ENCODE results near the gene BRD3OS.
A peak's percentile ranks its signal among the peaks of the same experiment; 100 is the strongest.

The BRD3OS gene, protein sequence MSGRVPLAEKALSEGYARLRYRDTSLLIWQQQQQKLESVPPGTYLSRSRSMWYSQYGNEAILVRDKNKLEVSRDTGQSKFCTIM

DNA sequence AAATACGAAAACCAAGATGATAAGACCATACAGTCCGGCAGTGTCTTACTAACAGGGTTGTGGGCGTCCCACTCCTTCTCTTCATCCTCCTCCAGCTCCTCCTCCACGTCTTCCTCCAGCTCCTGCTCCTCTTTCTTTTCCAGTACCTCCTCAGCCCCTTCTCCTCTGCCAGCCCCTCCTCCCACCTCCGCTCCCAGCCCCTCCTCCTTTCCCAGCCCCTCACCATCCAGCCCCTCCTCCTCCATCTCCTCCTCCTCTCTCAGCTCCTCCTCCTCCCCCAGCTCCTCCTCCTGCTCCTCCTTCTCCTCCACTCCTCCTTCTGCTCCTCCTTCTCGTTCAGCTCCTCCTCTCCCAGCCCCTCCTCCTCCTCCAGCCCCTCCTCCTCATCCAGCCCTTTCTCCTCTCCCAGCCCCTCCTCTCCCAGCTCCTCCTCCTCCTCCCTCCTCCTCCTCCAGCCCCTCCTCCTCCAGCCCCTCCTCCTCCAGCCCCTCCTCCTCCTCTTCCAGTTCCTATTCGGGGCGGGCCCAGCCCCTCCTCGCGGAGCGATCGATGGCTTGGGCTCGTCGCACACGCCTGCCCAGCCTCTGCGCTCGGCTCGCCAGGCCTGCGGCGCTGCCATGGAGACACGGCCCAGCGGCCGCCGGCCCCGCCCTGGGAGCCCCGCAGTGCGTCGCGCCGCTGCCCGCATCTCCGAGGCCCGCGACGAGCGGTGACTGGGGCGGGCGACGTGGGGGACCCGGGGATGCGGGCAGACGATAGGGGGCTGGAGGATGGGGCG lies at the start of gene BRD3OS:
BRD3OS (plus strand) TSS at position 654 of the 778 bp plus-strand sequence. CDS start 1,267 bp downstream, outside the sequence.
- DNase-seq (ENCODE audit: low read depth), result peak; percentile 82

DNA sequence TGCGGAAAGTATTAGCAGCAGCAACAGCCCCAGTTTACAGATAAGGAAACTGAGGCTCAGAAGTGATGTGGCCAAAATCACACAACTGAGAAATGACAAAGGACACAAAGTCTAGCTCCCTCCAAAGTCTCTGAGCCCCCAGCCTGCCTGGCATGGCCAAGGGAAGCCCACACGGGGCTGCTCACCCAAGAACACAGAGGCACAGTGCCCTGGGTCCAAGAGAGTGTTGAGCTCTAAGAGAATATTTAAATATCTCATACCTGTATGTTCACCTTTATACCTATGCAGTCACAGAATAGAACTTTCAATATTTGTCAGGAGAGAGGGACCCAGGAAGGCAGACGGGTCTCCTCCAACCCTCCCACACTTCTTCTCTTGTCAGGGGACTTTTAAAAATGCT lies 49.8 kb upstream of the BRD3OS start:
- no peak for DNase-seq (ENCODE audit: low read depth)

DNA sequence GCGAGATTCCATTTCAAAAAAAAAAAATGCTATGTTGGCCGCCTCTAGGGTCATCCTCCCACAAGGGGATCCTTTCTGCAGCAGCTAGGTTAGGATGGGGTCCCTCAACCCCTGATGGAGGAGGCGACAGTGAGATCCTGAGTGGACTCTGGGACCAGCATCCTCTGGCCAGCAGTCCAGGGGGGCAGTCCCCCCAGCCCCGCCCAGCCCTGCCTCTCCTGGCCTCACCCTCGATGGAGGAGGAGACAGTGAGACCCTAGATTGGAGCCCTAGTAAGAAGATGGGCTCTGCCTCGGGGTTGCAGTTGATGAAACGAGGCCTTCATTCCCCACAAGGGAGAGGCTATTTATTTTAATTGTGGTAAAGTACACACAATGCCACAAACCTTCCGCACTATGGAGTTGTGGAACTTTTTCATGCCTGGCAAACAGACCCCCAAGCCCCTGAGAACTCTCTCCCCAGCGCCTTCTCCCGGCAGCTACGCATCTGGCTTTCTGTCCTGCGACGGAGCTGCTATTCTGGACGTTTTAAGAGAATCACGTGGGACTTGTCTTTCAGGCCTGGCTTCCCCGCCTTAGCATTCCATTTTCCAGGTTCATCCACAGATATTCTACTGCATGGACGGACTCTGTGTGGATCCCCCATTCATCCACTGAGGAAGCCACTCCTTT lies 49.0 kb upstream of the BRD3OS start:
- no peak for DNase-seq (ENCODE audit: low read depth)

DNA sequence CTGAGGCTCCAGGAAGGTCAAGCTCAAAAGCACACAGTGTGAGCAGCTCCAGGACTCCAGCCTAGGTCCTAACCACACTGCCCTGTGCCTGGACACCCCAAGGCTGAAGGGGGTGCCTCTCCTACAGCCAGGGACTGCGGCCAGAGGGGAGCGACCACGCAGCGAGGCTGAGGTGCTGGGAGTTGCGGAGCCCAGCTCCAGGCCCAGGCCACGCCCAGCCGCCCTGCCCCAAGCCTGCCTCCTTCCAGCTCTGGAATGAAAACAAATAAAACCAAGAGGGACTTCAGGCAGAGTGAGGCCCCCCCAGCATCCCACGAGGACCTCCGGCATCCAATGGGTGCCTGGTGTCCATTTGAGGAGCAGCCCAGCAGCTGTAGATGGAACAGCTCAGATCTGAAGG lies 48.4 kb upstream of the BRD3OS start:
- no peak for DNase-seq (ENCODE audit: low read depth)

DNA sequence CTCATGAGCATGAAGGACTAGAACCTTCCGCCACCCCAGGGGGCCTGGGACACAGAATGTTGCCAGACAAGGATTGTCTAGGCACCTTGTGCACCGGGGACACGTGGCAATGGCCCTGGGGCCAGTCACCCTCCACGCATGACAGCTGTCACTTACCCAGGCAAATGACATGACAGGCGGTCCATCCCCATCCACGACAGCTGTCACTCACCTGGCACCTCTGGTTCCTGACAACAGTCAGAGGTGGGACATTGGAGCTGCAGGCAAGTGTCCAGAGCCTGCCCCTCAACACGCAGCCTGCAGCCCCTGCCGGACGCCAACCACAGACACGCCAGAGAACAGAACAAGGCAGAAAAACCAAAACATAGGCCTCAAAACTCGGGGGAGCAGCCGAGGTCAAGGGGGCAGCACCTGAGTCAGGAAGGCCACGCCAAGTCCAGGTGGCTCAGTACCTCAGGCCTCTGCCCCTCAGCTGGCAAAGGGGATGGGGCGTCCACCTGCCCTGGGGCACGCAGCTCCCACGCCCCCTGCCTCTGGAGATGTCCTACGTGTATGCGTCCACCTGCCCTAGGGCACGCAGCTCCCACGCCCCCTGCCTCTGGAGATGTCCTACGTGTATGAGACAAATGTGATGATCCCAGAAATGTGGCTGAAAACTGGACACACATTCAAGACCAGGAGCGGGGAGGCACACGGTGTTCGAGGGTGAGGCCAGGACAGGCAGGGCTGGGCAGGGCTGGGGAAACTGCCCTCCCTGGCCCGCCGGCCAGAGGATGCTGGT lies 47.7 kb upstream of the BRD3OS start:
- DNase-seq (ENCODE audit: low read depth), result no peak

DNA sequence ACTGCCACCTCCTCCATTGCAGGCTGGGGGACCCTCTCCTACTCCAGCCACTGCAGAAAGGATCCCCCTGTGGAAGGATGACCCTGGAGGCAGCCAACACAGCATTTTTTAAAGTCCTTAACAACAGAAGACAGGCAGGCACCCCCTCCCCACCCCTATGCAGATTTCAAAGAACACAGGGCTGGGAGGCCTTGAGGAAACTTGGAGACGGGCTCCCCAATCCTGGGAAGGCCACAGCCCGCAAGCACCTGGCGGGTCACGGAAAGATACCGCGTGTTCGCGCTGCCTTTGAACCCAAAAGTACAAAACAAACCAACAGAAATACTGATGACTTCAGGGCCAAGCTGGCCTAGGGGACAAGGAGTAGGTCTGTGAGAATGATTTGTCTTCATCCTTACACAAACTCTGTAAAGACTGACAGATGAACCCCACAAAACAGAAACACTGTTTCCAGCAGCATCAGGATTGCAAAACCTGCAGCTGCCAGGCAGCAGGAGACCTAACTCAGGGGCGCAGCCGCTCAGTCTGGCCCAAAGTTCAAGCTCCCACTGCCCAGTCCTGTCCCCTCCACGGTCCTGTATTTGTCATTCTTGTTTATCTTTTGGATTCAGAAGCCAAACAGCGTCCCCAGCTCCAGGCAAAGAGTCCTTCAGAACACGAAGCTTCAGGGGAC lies 46.9 kb upstream of the BRD3OS start:
- DNase-seq (ENCODE audit: low read depth), result no peak

DNA sequence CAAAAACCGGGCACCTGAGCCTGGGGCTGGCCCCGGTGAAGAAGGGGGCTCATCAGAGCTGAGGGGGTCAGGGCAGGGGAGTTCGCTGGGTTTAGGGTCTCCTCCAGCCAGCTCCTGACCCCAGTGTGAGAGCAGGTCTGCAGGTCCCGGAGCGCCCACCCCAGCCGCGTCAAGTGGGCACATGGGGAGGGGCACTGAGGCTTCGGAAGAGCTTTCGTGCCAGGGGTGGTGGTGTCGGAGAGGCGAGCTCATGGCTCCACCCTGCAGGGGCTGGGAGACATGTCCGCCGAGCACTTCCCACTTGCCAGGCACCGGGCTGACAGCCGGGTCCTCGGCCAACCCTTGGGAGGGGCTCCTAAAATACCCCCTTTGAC lies 46.4 kb upstream of the BRD3OS start:
- no peak for DNase-seq (ENCODE audit: low read depth)

DNA sequence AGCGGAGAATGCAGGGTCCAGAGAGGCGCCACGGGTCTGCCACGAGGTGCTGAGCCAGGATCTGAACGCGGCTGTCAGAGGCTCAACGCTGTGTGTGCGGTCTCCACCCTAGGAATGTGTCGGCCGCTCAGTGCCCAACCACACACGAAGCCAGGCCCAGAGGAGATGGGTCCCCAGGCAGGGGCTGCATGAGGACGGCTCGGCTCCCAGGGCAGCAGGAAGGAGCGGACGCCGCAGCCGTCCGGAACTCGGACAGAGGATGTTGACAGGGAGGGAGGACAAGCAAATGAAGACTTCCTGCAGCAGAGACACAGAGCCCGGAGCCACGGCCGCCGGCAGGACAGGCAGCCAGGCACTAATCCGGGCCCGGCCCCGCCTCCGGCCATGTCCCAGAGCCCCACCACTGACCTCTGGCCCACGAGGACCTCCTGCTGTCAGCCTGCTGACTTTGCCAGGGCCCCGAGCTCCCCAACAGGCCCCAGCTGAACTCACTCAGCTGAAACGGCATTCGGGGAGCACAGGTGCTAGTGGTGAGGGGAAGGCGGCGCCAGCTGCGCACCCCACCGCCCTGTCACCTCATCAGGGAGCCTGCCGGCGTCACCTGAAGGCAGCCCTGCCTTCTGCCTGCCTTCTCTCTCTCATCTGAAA lies 45.9 kb upstream of the BRD3OS start:
- no peak for DNase-seq (ENCODE audit: low read depth)

DNA sequence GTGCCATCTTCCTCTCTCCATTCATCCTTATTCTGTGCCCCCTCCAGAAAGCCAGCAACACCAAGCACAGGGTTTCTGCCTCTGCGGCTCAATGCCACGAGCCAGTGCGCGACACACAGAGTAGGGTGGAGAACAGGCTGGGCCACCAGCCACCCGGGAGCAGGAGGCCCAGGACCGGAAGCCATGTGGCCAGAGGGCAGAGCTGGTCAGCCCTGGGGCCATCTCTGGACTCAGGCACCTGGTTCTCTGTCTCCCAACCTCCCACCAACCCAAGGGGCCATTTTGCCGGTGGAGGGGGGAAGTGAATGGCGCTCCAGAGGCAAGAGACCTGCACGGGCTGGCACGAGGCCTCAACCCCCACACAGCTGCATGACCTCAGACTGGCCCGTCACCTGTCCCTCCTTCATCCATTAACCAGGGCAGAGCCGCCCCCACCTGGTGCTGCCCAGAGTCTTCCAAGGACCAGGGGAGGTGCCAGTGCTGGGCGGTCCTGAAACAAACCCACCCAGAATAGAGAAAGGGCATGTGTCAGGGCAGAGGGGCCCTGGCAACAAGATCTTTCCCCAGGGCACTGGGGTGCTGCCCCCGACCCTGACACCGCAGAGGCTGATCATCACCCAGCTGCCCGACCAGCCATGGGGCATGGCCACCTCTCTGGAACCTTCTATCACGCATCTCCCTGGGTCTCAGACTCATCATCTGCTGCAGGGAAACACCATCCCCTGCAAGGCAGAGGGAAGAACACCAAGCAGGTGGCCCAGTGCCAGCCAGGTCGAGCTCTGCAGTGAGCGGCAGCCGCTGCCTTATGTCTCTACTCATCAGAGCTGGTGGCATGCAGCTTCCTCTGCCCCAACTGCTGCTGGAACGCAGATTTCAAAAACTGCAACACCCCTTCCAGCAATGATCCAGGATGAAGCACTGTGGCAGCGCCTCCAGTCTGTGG lies 45.1 kb upstream of the BRD3OS start:
- DNase-seq (ENCODE audit: low read depth), result no peak

DNA sequence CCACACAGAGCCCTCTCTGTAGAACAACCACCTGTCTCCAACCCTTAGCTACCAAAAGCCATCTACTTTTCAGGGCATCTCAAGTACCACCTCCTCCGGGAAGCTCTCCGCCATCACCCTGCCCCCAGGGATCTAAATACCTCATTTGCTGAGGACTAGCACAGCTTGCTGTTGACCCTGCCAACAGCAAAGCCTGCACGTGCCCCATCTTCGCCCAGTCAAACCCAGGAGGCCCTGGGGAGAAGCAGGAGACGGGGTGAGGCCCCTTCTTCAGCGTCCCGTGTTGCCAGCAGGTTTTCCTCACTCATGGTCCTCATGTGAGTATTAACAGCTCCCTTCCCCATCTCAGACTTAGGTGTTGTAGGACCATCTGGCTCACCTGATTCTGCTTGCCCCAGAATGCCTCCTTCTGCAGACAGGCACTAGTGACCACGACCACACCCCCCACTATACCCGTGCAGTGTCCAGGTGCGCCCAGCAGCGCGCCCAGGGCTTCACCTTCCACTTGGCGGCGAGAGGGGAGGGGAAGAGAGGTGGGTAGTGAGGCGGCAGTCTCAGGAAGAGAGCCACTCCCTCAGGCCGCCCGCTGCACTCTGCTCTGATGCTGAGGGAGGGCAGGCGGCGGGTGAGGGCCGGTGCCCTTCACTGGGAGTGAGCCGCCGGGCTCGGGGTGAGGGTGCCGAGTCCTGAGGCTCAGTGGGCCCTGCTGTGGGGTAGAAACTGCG lies 44.3 kb upstream of the BRD3OS start:
- DNase-seq (ENCODE audit: low read depth), result no peak

DNA sequence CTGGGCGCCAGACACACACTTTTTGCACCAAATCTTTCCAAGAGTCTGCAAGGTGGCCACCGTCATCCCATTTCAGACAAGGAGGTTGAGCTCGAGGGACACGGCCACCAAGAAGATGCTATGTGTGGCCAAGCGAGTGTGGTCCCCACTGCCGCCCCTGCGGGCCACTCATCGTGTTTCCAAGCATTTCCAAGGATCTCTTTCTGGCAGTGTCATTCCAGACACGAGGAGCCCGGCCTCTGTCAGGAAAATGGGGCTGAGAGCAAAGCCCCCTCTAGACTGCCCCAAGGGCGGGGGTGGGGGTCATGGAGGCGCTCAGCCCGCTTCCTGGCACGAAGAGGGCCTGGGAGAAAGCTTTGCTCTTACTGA lies 43.7 kb upstream of the BRD3OS start:
- DNase-seq (ENCODE audit: low read depth), result no peak

DNA sequence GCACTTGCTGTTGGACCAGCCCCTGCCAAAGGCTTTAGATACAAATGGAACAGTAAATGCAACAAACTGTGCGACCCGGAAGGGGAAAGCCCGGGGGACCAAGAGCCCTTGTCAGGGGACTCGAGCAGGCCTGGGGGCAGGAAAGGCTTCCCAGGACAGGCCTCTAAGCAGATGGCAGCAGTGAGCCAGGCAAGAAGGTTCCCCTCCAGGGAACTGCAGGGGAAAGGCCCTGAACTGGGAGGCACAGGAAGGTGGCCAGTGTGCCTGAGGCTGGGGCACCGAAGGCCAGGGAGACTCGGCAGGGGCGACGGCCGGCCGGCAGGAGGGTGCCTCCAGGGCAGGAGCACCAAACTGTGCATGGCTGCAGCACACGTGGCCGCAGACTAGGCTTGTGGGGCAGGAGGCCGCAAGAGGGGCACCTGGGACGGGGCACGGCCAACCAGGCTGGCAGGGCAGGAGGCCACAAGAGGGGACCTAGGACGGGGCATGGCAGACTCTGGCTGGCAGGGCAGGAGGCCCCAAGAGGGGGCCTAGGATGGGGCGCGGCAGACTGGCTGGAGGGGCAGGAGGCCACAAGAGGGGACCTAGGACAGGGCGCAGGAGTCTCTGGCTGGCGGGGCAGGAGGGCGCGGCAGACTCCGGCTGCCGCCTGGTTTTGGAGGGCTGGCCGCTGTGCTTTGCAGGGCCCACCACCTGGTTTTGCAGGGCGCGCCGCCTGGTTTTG lies 43.2 kb upstream of the BRD3OS start:
- no peak for DNase-seq (ENCODE audit: low read depth)

DNA sequence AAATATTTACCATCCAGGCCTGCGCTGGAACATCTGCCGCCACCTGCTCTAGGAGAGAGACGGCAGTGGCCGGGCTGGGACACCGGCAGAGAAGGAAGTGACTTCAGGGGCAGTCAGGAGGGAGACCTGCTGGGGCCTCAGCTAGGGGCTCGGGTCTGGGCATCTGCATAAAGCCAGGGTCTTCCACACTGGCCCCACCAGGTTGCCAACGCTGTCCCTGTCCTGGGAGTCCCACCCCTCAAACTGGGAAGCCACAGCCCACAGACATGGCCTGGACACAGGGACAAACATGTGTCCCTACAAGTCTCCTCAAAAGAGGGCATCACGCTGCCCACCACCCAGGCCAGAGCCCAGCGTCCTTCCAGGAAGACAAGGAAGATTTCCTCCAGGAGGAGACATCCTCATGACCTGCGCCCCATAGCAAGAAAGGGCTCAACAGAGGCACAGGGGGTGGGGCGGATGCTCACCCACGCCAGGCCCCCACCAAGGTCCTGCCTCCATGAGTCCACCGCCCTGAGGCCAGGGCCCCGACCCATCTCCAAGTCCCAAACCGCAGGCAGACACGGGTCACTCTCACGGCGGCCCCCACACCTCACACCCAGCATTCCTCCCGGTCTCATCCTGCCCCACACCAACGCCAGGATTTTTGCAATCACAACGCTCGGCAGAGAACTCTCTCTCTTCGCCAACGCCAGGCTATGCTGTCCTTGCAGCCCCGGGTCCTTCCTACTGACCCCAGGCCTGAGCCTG lies 42.1 kb upstream of the BRD3OS start:
- DNase-seq (ENCODE audit: low read depth), result no peak

DNA sequence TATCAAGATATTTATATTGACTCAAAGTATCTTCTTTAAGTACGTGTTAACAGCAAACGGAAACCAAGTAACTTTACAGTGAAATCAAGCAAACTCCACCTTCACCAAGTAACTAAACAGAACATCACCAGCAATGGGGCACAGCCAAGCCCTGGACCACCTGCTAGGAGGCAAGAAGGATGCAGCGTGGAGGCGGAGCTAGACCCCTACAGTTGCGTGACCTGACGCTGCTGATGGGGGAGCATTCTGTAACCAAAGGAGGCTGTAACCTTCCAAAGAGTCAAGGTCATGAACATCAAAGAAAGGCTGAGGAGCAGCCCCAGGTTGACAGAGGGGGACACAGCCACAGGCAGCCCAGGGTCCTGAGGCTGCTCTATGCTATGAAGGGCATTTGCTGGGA lies 39.2 kb upstream of the BRD3OS start:
- no peak for DNase-seq (ENCODE audit: low read depth)

DNA sequence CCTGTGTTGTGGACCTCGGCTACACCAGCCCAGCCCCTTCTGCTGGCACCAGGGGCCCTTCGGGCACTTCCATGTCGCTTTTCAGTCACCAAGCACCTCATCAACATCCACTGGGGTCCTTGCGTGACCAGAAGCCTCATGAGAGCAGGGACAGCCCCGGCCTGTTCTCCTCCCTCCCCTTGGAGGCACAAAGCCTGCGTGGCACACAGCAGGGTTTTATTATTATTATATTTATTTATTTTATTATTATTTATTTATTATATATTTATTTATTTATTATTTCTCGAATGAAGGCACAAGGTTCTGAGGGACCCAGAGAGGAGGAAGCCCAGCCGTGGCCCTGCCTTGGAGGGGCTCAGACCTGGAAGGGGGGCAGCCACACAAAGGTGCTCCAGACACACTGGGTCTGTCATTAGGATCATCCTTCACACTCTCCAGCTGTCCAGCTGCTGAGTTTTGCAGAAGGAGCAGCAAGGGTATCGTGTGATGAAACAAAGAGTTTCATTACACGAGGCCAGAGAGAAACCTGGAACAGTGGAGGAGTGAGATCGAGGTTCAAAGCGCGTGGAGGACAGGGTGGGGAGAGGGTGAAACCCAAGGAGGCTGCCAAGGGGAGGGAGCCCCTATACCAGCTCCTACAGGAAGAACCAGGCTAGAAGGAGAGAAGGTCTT lies 38.4 kb upstream of the BRD3OS start:
- no peak for DNase-seq (ENCODE audit: low read depth)

DNA sequence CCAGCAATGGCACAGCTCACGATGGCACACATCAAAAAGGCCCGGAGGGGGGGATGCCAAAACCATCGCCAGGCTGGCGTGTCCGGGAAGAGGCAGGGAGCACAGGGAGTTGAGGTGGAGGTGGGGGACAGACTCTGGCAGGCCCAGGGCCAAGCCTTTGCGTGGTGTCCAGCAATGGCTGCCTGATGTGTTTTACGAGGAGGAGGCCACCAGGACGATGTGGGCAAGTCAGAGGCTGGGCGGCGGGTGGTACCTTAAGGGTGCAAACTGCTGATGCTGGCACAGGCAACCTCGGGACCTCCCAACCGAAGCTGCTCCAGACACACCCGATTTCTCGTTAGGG lies 37.9 kb upstream of the BRD3OS start:
- DNase-seq (ENCODE audit: low read depth), result no peak

DNA sequence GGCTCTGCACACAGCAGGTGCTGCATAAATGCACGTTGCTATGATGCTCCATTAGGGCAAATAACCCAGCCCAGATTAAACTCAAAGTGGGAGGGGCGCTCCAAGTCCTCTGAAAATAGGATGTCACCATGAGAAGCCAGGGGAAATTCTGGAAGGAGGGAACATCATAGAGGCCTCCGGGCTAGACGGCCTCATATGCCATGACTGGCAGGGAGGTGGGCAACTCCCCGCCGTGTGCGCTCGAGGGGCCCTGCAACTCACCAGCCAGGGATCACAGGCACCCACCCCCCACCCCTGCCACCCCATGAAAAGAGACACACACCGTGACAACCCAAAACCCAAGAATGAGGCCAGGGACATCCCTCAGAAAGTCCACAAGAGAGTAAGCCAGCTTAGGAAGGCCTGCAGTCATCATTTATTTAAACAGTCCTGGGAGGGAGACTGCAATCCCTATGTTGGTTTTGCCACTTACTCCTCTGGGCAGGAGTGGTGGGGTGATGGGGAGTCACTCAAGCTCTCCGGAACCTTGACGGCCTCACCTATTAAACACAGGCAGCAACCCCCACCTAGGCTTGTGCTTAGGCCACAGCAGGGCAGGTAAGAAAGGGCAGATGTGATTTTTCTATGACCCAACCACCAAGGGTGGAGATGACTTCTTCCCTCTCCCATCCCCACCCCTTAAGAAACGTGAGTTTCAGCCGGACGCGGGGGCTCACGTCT lies 37.2 kb upstream of the BRD3OS start:
- no peak for DNase-seq (ENCODE audit: low read depth)

Data from stimulated activated CD8-positive, alpha-beta memory T cell treated with anti-CD3 and anti-CD28 coated beads, Interleukin-12 subunit alpha, Interleukin-12 subunit beta, amount 100 ng/mL, for 1 hour (primary cell).